ENCODE results near the gene CCDC90B.
"Not testable (repeated sequence)": the region's sequence is repeated elsewhere in the genome, so short reads cannot be mapped to it uniquely, and the experiment has no call there.

Gene CCDC90B

GRCh38 chr11:83287631-83288030, 1.5 kb upstream of the CCDC90B start:
- no peak for DNase-seq (ENCODE audit: low spot score)

- DNase-seq (ENCODE audit: low spot score), result no peak
Measured at GRCh38 chr11:83285151-83285770, 906 bp downstream of the CCDC90B start.

- no peak for DNase-seq (ENCODE audit: low spot score)
Measured at GRCh38 chr11:83284501-83285150, 1.5 kb downstream of the CCDC90B start.

- no peak for DNase-seq (ENCODE audit: low spot score)
Measured at GRCh38 chr11:83282084-83282716, 4.0 kb downstream of the CCDC90B start.

- DNase-seq (ENCODE audit: low spot score), result no peak
Measured at GRCh38 chr11:83280256-83280655, 5.9 kb downstream of the CCDC90B start.

GRCh38 chr11:83278351-83278750, 7.8 kb downstream of the CCDC90B start:
- DNase-seq (ENCODE audit: low spot score), result no peak

GRCh38 chr11:83275888-83276641, 10.1 kb downstream of the CCDC90B start:
- DNase-seq (ENCODE audit: low spot score), result no peak

GRCh38 chr11:83272627-83273026, 13.5 kb downstream of the CCDC90B start:
- no peak for DNase-seq (ENCODE audit: low spot score)

GRCh38 chr11:83271734-83272133, 14.4 kb downstream of the CCDC90B start:
- DNase-seq (ENCODE audit: low spot score), result not testable (repeated sequence)

GRCh38 chr11:83269080-83269479, 17.1 kb downstream of the CCDC90B start:
- DNase-seq (ENCODE audit: low spot score), result not testable (repeated sequence)

GRCh38 chr11:83265331-83265730, 20.8 kb downstream of the CCDC90B start:
- no peak for DNase-seq (ENCODE audit: low spot score)

GRCh38 chr11:83259559-83259958, 26.6 kb downstream of the CCDC90B start:
- no peak for DNase-seq (ENCODE audit: low spot score)

GRCh38 chr11:83257761-83258168, 28.4 kb downstream of the CCDC90B start:
- DNase-seq (ENCODE audit: low spot score), result no peak

GRCh38 chr11:83256602-83257340, 29.4 kb downstream of the CCDC90B start:
- DNase-seq (ENCODE audit: low spot score), result no peak

- no peak for DNase-seq (ENCODE audit: low spot score)
Measured at GRCh38 chr11:83255366-83255765, 30.8 kb downstream of the CCDC90B start.

GRCh38 chr11:83252941-83253340, 33.2 kb downstream of the CCDC90B start:
- DNase-seq (ENCODE audit: low spot score), result no peak

GRCh38 chr11:83252266-83252665, 33.9 kb downstream of the CCDC90B start:
- no peak for DNase-seq (ENCODE audit: low spot score)

- peak; percentile 28 for DNase-seq (ENCODE audit: low spot score)
Measured at GRCh38 chr11:83249972-83250593, 36.1 kb downstream of the CCDC90B start.

- DNase-seq (ENCODE audit: low spot score), result no peak
Measured at GRCh38 chr11:83249445-83249844, 36.7 kb downstream of the CCDC90B start.

GRCh38 chr11:83241291-83241946, 44.7 kb downstream of the CCDC90B start:
- peak; percentile 70 for DNase-seq (ENCODE audit: low spot score)

GRCh38 chr11:83238111-83238510, 48.1 kb downstream of the CCDC90B start:
- DNase-seq (ENCODE audit: low spot score), result no peak
